Rectal smooth muscle tissue (tissue), 1 donor: ENCODE data around the gene CNTNAP5.

Source experiments
- H3K27ac ChIP-seq: one replicate; pipeline ENCODE4 v1.7.0; 2013; ENCODE audit warnings: low read depth, low read length, inconsistent platforms
- H3K27me3 ChIP-seq: one replicate; pipeline ENCODE4 v1.7.0; 2013; ENCODE audit warnings: low read length; ENCODE audit not compliant: control insufficient read depth, insufficient read depth
- H3K36me3 ChIP-seq: one replicate; pipeline ENCODE4 v1.7.0; 2013; ENCODE audit warnings: low read length; ENCODE audit not compliant: control insufficient read depth, insufficient read depth
- H3K4me1 ChIP-seq: one replicate; pipeline ENCODE4 v1.7.0; 2013; ENCODE audit warnings: low read length; ENCODE audit not compliant: control insufficient read depth, insufficient read depth
- H3K4me3 ChIP-seq: one replicate; pipeline ENCODE4 v1.7.0; 2013; ENCODE audit warnings: low read length
- H3K9ac ChIP-seq: one replicate; pipeline ENCODE4 v1.7.0; 2013; ENCODE audit warnings: low read length

Gene CNTNAP5

DNA sequence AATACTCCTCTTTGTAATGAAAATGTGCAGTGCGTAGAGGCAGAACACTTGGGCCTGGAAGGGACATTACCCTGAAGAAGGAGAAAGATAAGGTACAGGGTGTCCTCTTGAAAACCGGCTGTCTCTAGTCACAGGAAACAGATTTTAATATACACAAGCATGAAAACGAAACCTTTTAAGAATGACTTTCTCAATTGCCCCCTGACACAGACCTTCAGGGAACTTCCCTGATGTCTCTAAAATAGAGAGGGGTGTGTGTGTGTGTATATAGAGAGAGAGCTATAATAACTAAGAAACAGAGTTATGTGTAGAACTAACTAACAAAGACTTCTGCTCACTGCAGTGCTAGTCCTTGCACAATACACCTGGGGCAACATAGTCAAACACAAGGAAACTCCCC lies 780.0 kb downstream of the CNTNAP5 start:
- no peak overlapping the region for H3K4me3 ChIP-seq
- H3K27me3 ChIP-seq = no peaks in the 10 kb centered on the region
- H3K4me1 ChIP-seq = no peaks in the 10 kb centered on the region
- H3K27ac ChIP-seq = no peak overlapping the region
- no peak overlapping the region for H3K9ac ChIP-seq
- H3K36me3 ChIP-seq = no peaks in the 10 kb centered on the region

DNA sequence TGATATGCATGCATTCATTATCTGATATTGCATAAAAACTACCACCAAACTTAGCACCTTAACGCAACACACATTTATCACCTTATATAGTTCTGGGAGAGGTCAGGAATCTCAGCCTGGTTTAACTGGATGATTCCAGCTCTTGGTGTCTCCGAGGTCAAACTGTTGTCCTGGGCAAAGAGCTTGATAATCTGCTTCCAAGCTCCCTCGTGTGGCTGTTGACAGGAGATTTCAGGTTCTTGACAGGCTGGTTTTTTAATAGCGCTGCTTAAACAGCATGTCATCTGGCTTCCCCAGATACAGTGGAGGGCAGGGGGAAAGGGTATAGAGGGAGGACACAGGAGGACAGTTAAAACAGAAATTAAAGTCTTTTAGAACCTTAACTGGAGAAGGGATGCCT lies 785.0 kb downstream of the CNTNAP5 start:
- no peaks in the 10 kb centered on the region for H3K36me3 ChIP-seq
- H3K27ac ChIP-seq = no peak overlapping the region
- no peak overlapping the region for H3K9ac ChIP-seq
- no peaks in the 10 kb centered on the region for H3K27me3 ChIP-seq
- H3K4me1 ChIP-seq = no peaks in the 10 kb centered on the region
- no peak overlapping the region for H3K4me3 ChIP-seq

DNA sequence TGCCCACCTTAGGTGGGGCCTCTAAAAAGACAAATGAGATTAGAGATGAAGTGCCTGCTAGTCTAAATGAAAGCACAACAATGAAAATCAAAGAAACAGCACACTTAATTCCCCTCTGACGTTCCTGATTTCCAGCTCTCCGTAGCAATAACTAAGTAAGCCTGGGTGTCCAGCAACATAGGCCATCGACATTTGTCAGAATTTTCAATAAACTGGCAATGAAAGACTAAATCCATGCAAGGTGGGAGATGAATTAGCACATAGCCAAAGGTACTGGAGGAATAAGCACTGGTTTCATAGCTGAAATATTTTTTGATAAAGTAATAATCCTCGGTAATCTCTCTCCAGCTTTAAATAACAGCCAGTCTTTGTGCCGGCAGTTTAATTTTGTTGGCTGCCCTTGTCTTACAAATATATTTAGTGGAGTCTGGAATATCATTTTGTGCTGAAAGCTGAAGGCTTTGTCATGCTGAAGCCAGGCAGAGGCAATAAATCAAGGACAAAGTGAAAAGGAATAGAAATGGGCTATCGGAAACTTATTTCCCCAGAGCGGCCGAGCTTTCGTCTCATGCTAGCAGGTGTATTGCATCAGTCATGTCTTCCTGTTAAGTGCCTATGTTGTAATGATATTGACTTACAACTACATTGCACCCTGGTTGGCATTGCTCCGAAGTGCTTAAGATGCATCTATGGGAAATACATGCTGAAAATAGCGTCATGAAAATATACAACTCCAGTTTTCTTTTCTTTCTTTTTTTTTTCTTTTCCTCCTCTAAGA lies 790.1 kb downstream of the CNTNAP5 start:
- Histone ChIP-seq H3K27me3 (no peaks in the 10 kb centered on the region), H3K4me1 (no peaks in the 10 kb centered on the region), H3K4me3 (no peak overlapping the region), H3K27ac (no peak overlapping the region), H3K36me3 (no peaks in the 10 kb centered on the region), H3K9ac (no peak overlapping the region)

DNA sequence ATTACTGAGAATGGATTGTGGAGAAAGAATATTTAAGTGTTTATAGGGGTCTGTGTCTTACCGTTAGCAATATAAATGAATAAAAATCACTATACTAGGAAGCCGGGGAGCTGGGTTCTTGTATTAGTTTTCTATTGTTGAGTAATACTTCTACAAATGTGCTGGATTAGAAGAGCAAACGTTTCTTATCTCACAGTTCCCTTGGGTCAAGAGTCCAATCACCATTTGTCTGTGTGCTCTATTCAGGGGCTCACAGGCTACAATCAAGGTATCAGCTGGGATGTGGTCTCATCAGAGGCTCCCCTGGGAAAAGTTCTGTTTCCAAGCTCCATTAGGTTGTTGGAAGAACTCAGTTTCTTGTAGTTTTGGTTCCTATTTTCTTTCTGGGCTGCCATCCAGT lies 790.9 kb downstream of the CNTNAP5 start:
- H3K4me1 ChIP-seq = no peaks in the 10 kb centered on the region
- H3K4me3 ChIP-seq = no peak overlapping the region
- no peaks in the 10 kb centered on the region for H3K36me3 ChIP-seq
- no peak overlapping the region for H3K27ac ChIP-seq
- no peaks in the 10 kb centered on the region for H3K27me3 ChIP-seq
- H3K9ac ChIP-seq = no peak overlapping the region

DNA sequence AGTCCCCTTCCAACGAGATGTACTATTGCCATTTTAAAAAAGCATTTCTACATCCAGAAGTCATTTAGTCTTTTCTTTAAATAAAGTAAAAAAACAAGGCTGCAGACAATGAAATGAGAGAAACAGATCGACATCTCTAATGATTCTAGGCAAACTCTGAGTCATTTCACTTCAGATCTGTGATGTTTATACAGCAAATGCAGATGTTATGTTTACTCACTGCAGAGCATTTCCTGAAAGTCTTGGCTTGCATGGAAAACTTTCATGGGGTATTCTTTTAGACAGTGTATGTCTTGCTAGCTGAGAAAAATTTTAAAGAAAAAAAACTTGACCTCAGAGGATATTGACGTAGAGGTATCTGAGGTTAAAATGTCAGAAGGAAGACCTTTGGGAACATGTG lies 797.4 kb downstream of the CNTNAP5 start:
- Histone ChIP-seq H3K4me1 (no peaks in the 10 kb centered on the region), H3K4me3 (no peak overlapping the region), H3K27me3 (no peaks in the 10 kb centered on the region), H3K36me3 (no peaks in the 10 kb centered on the region), H3K9ac (no peak overlapping the region), H3K27ac (no peak overlapping the region)

DNA sequence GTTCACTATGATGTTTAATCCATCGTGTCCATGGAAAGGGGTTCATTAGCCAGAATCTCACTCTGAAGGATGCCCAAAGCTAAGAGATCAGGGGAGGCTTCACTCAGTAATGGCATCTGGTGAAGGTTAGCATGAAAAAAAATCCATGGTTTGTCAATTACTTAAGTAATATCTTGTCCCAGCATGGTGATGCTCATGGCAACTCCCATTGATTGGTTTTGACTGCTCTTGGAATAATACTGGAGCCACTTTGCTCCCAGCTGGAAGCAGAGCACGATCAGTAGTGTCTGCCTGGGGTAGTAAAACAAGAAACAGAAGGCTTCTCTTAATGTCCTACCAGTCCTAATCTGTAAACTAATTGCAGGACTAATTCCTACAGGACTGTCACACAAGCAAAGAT lies 799.4 kb downstream of the CNTNAP5 start:
- Histone ChIP-seq H3K9ac (no peak overlapping the region), H3K27ac (no peak overlapping the region), H3K4me3 (no peak overlapping the region), H3K36me3 (no peaks in the 10 kb centered on the region), H3K4me1 (no peaks in the 10 kb centered on the region), H3K27me3 (no peaks in the 10 kb centered on the region)

DNA sequence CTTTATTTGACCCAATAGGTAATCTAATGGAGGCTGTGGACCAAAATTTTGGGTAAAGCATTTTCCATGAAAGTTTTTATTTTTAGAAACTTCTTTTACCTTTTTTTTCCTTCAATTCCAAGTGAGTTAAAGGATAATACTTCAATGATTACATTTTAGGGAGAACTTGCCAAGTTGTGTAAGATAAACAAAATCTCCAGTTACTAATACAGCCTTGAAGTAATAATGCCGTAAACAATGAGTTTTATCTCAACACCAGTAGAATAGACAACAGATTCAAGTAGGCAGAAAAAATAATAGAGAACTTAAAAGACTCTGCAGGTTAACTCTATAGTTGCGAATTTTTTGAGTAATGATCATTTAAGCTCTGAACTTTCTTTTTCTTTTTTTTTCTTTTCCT lies 807.4 kb downstream of the CNTNAP5 start:
- H3K4me3 ChIP-seq = no peak overlapping the region
- H3K27ac ChIP-seq = no peak overlapping the region
- no peaks in the 10 kb centered on the region for H3K36me3 ChIP-seq
- H3K4me1 ChIP-seq = no peaks in the 10 kb centered on the region
- H3K27me3 ChIP-seq = no peaks in the 10 kb centered on the region
- H3K9ac ChIP-seq = no peak overlapping the region

DNA sequence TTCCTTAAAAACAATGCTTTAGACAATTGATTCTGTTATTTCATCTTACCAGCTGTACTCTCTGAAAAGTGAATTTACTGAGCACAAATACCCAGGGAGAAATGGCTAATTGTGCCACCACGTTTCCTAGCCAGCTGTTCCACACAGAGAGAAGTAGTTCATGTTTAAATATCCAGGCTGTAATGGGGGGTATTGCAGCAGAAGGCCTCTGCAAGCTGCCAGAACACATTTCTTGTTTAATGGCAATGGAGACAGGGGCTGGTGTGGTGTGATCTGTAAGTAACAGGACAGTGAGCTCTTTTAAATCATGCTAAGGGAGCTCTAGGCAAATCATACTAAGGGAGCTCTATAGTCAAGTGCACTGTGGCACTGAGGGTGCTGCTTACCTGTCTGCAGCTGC lies 809.2 kb downstream of the CNTNAP5 start:
- no peak overlapping the region for H3K9ac ChIP-seq
- H3K27ac ChIP-seq = no peak overlapping the region
- H3K27me3 ChIP-seq = no peaks in the 10 kb centered on the region
- H3K36me3 ChIP-seq = no peaks in the 10 kb centered on the region
- H3K4me3 ChIP-seq = no peak overlapping the region
- no peaks in the 10 kb centered on the region for H3K4me1 ChIP-seq

DNA sequence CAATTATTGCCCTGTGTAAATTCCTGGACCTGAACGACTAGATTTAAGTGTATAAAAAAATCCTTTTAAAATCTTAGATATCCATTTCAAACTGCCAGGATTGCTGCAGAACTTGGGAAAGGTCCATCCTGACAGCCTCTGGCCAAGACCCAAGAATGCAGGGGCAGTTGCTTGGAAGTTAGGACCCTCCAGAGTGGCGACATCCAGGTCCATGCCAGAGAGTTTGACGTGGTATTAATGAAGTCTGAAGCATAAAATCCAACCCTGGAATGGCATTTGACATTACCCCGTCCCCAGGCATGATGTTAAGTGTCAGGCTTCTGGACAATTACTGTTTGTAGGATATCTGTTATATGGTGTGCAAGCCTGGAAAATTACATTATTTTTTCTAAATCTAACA lies 810.2 kb downstream of the CNTNAP5 start:
- H3K36me3 ChIP-seq = no peaks in the 10 kb centered on the region
- no peak overlapping the region for H3K9ac ChIP-seq
- no peaks in the 10 kb centered on the region for H3K4me1 ChIP-seq
- no peaks in the 10 kb centered on the region for H3K27me3 ChIP-seq
- no peak overlapping the region for H3K27ac ChIP-seq
- H3K4me3 ChIP-seq = no peak overlapping the region

DNA sequence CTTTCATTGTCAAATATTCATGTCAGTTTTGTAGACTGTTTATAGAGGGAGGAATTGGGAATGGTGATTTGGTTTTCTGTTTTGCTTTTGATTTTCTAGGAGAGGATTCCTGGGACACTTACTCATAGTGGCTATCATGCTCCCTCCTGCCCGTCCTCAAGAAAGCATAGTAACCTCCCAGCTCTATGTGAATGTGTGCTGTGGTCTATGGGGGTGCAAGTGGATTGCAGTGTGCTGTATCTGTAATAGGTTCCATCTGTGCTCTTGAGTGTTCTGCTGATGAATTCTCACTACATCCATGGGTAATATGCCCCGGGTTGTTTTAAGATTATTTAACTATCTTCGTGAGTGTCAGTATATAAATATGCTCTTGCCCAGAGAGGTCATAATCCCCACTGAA lies 811.3 kb downstream of the CNTNAP5 start:
- Histone ChIP-seq H3K4me1 (no peaks in the 10 kb centered on the region), H3K4me3 (no peak overlapping the region), H3K27me3 (no peaks in the 10 kb centered on the region), H3K36me3 (no peaks in the 10 kb centered on the region), H3K27ac (no peak overlapping the region), H3K9ac (no peak overlapping the region)

DNA sequence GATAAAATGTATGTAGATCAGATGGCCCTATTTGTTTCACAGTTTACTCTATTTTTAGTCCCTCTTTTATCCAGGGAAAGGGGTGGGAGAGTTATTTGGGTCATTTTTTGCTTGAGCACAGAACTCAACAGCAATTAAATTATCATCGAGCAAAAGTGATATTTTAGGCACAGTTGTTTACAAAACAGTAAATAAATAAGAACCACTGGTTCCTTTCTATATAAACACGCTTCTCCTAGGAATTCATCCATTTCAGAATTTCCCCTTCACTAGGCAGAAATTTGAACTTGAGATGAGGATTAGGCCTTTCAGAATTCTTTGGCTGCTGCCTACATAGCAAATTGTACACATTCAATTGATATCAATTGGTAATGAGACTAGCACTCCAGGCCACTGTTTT lies 812.4 kb downstream of the CNTNAP5 start:
- Histone ChIP-seq H3K27me3 (no peaks in the 10 kb centered on the region), H3K4me3 (no peak overlapping the region), H3K9ac (no peak overlapping the region), H3K4me1 (no peaks in the 10 kb centered on the region), H3K36me3 (no peaks in the 10 kb centered on the region), H3K27ac (no peak overlapping the region)

DNA sequence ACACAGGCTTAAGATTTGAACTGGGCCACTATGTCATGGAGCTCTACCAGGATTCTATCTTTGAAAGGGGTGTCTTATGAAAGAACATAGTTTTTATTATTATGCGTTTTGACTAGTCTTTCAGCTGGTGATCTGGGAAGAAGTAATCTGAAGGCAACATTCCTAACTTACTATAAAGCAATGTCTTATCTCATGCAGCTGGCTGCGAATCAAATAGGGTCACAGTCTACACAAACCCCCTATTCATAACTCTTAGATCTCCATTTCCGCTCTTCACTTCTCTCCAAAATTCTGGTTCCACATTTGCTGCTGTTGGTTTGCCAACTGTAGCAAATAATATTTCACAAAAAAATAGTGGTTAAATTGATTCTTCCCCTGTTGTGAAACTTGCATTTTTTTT lies 813.3 kb downstream of the CNTNAP5 start:
- no peak overlapping the region for H3K9ac ChIP-seq

DNA sequence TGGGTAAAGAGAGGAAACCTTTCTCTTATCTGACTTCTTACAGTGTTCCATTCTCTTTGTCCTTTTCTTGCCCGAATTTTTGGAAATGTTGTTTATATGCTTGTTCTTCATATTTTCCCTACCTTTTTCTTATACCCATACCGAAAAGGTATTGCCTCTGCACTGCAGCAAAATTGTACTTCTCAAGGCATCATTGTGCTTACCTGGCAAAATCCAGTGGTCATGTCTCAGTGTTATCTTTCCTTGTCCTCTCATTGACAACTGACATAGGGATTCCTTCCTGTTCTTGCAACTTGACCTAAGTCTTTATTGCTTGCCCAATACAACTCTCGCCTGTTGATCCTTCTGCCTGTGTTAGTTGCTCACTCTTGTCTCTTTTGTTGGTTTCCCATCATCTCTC lies 842.2 kb downstream of the CNTNAP5 start:
- Histone ChIP-seq H3K4me3 (no peak overlapping the region), H3K27ac (no peak overlapping the region), H3K36me3 (no peaks in the 10 kb centered on the region), H3K27me3 (no peaks in the 10 kb centered on the region), H3K9ac (no peak overlapping the region), H3K4me1 (no peaks in the 10 kb centered on the region)

More for the DNA sequence above, 813.3 kb downstream of the CNTNAP5 start:
- no peaks in the 10 kb centered on the region for H3K36me3 ChIP-seq
- H3K27me3 ChIP-seq = no peaks in the 10 kb centered on the region
- H3K27ac ChIP-seq = no peak overlapping the region
- H3K4me1 ChIP-seq = no peaks in the 10 kb centered on the region
- H3K4me3 ChIP-seq = no peak overlapping the region
